Fibroblast of skin of left biceps (primary cell): ENCODE measurements around the gene SMPDL3A.
A peak's percentile ranks its signal among the peaks of the same experiment; 100 is the strongest.

Experiments
- DNase-seq, 2 experiments: peaks; one replicate each; pipeline ENCODE4 v3.0.0-alpha.2; 2013; ENCODE audit warnings: low read depth in 2 of 2

The SMPDL3A gene

GRCh38 chr6:122803171-122803661 is 14.2 kb downstream of the SMPDL3A start:
- peak; percentile 61 to 70 for DNase-seq

- DNase-seq, result no peak
Observed at GRCh38 chr6:122804962-122805485, 16.0 kb downstream of the SMPDL3A start.

DNA sequence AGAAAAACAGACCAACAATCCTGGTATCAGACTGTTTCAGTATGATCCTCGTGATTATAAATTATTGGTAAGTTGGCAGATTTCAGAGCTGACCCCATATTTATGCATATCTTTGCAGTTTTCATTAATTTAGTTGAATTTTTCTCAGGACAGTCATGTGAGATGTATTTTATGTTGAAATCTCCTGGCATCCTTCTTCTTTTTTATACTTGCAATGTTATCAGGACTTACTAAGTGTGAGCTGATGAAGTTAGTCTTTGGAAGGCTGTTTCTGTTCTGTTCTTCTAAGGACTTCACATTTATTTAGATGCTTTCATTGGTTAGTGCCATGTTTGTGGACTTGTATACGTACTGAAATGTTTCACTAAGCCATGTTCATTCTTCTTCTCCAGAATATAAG is 17.2 kb downstream of the SMPDL3A start:
- no peak for DNase-seq

- no peak for DNase-seq
Observed at GRCh38 chr6:122808121-122808885, 19.2 kb downstream of the SMPDL3A start.

DNA sequence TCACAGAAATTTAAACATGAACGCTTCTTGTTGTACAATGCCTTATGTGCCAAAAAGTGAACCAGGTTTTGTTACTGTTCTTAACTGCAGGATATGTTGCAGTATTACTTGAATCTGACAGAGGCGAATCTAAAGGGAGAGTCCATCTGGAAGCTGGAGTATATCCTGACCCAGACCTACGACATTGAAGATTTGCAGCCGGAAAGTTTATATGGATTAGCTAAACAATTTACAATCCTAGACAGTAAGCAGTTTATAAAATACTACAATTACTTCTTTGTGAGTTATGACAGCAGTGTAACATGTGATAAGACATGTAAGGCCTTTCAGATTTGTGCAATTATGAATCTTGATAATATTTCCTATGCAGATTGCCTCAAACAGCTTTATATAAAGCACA is 19.9 kb downstream of the SMPDL3A start:
- DNase-seq, result no peak

DNA sequence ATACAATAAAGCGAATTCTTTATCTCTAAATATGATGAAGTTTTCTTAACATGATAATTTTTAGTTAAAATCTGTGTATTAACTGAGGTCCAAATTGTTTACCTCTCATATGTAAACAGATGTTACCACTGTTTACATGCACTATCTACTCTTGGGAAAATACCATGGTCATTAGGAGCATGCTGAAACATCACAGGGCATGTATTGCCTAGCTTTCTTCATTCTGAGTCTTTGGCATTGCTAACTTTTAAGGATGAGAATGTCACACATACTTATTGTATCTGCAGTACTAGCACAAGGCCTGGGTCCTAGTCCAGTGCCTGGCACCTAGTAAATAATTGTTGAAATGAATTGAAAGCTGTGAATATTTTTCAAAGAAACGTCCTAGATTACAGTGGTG is 20.6 kb downstream of the SMPDL3A start:
- no peak for DNase-seq

DNA sequence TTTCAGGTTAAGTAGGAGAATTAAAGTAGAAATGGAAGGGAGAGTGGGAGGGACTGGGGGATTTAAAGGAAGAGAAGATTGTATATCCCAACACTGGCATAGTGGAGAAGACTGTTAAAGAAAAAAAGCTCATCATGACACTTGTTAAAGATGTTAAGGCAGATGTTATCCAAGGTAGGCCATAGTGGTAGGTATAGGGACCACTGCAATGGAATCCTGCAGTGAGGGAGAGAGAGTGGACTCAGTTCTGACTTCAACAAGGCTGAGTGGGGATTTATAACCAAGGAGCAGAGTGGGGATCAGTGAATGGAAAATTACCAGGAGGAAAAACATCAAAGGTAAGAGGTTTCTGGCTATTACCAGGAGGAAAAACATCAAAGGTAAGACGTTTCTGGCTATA is 21.1 kb downstream of the SMPDL3A start:
- DNase-seq, result no peak

- no peak for DNase-seq
Observed at GRCh38 chr6:122817358-122817757, 28.3 kb downstream of the SMPDL3A start.

- DNase-seq, result peak; percentile 19 to 25
Observed at GRCh38 chr6:122817766-122818165, 28.7 kb downstream of the SMPDL3A start.

DNA sequence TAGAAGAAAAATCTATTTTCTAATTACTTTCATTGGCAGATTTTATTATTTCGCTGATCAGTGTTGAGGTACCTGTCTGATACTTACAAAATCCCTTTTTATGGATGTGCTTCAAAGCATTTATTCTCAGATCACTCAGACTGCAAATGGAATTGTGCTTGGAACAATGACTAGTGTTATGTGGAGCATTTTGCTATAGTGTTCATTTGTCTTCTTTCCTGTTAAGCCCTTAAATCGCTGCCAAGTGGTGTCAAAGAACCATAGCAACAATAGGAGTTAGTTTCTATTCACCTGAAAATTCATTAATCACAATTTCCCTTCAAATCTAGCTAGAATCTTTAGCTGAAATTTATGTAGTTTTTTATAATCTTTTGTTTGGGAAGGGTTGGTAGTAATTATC is 29.8 kb downstream of the SMPDL3A start:
- no peak for DNase-seq

DNA sequence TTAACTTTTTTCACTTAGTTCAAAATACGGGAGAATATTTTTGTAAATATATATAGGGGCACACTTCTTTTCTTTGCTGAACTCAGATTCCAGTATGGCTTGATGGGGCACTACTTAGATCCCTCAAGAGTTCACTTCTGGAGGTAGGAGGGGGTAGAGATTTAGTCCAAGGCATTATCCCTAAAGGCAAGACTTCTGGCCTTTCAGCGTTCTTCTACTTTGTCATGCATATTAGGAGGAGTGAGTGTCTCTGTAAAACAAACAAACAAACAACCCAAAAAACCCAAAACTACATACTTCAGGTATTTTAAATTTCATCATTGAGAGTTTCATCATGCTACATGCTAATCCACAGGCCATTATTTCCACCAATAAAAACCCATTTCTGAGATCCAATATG is 32.0 kb downstream of the SMPDL3A start:
- no peak for DNase-seq

DNA sequence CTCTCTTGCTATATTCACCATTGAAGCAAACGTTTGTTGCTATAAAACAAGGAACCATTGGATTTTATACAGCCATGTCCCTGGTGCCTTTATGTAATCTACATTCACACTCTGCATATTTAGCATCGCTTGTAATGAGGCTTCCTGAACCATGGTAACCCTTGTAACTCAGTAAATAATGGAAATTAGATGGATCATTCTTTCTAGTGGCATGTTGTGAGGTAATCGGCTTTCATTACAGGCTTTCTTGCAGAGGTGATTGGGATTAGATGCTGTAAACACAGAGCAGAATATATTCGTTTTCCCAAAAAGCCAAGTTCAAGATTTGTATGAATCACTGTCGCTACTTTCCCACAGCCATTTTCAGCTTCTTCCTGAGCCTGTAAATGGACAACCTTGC is 36.1 kb downstream of the SMPDL3A start:
- no peak for DNase-seq

DNA sequence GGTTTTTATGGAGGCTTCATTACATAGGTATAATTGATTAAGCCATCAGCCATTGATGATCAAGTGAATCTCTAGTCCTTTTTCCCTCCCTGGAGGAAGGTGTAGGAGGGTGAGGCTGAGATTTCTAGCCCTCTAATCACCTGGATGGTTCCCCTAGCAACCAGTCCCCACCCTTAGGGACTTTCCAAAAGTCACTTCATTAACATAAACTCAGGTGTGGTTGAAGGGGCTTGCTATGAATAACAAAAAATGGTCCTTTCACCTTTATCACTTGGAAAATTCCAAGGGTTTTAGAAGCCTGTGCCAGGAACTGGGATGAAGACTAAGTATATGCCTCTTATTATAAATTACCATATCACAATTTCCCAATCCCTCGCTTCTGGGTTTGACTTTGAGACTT is 40.4 kb downstream of the SMPDL3A start:
- DNase-seq, result no peak

DNA sequence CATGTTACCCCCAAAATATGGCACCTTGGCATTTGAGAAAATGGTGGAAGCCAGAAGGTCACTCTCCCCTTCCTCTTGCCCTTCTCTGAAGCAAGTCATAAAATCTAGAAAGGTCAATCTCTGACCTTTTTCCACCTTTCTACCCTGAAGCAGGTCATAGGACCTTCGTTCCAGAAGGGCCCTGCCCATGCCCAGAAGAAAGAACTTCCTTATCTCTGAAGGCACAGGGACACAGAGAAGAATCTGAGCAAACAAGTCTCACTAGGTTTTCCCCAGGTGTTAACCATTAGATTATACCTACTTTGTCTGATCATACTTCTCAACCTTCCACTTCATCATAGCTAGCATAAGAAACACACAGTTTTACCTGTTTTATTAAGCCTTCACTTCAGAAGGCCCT is 42.5 kb downstream of the SMPDL3A start:
- no peak for DNase-seq

- no peak for DNase-seq
Observed at GRCh38 chr6:122832459-122832858, 43.4 kb downstream of the SMPDL3A start.

DNA sequence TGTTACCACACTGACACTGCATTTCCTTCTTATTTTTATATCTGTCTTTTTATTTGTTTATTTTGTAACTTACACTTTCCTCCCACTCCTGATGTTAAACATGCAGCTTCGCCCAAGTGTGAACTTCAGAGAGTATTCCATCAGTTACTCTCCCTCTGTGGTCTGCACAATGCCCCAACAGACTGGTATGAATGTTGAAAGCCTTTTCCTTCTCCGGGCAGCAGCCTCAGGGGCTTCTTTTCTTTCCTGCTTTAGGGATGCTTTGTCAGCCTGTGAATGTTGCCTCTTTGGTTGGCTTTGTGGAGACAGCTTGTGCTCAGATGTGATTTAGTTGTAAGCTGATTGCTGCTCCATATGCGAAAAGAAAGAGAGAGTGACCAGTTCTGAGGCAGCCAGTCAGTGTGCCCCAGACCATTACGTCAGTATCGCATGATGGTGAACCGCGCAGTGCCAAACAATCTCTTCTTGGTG is 44.0 kb downstream of the SMPDL3A start:
- no peak for DNase-seq

DNA sequence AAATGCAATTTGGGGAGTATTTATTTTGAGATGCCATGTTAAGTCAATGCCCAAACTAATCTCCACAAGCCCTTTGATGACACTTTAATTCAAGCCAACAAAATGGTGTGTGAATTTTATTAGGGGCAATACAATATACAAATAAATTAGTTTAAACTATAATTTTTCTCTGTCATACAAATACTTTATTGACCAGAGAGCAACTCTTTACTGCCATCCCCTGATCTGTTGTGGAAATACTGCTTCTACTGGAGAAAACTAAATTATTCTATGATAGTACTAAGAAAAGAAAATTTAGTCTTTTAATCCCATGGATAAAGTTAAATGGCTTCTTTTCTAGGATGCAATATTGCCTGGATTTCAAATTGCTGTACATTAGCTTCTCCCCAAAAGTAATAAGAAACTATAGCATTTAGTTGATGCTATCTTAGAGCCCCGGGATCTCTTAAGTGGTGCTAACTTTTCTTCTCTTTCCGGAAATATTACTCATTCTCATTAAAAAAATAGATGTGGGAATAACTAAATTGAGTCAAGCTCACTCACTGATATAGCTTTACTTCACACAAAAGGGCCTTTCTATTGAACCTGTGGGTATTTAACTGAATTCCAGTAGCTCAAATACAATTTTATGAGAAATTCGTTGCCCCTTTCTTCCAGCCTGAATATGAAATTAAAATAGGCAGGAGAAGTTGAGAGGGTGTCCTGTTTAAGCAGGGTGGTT is 49.2 kb downstream of the SMPDL3A start:
- DNase-seq, result no peak

- peak; percentile 16 to 17 for DNase-seq
Observed at GRCh38 chr6:122839472-122839871, 50.4 kb downstream of the SMPDL3A start.

- no peak for DNase-seq
Observed at GRCh38 chr6:122839906-122840305, 50.8 kb downstream of the SMPDL3A start.

- no peak for DNase-seq
Observed at GRCh38 chr6:122845464-122845863, 56.4 kb downstream of the SMPDL3A start.

- DNase-seq, result peak; percentile 10 to 15
Observed at GRCh38 chr6:122845916-122846612, 57.0 kb downstream of the SMPDL3A start.
